ENCODE results near the gene CPSF4.

DNA sequence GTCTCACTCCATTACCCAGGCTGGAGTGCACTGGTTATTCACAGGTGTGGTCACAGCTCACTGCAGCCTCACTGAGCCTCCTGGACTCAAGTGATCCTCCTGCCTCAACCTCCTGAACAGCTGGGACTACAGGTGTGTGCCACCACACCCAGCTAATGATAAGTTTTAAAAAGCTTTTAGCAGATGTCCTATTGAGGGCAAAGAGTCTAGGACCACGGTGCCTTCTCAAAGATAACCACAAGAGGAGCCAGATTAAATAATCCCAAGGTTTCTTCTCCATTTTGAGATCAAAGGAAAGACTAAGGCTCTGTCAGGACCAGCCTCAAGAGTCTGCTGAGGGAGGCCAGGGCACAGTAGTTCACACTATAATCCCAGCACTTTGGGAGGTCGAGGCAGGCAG lies 22.5 kb downstream of the CPSF4 start:
- TF ChIP-seq EZH2 (IDR thresholded peaks at IDR 0.05) (no peak), POLR2AphosphoS5 (IDR thresholded peaks at IDR 0.05; ENCODE audit: borderline replicate concordance, low read depth, low read length) (no peak)

All from SK-N-MC (cell line).